HG03520 (cell line): ENCODE data around the gene FAN1.

Source experiments
- ATAC-seq: cut with Tn5 transposase; IDR thresholded peaks from one replicate; pipeline ENCODE4 v1.9.1; 2021; ENCODE audit warnings: mild to moderate bottlenecking, moderate library complexity; ENCODE audit not compliant: unreplicated experiment

The FAN1 gene

DNA sequence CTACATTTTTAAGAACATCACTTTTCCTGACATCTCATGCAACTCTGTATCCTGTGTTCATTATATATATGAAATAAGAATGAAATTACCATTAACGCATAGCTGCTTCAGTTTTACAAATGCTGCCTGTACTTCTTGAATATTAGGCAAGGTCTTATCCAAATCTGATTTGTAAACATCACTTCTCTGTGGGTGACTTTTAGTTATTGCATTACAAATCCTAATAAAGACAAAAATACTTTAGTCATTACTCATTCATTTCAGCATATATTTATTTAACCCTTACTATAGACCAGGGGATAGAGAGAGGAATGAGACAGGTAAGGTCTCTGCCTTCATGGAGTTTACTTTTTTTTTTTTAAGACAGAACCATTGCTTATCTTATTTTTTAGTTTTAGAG is 51.0 kb downstream of the FAN1 start:
- ATAC-seq, result no peak

GRCh38 chr15:30956216-30957124 is 52.8 kb downstream of the FAN1 start:
- no peak for ATAC-seq

GRCh38 chr15:30958219-30958618 is 54.5 kb downstream of the FAN1 start:
- ATAC-seq, result no peak

GRCh38 chr15:30962079-30962478 is 58.4 kb downstream of the FAN1 start:
- ATAC-seq, result no peak

GRCh38 chr15:30962659-30963058 is 58.9 kb downstream of the FAN1 start:
- ATAC-seq, result no peak

DNA sequence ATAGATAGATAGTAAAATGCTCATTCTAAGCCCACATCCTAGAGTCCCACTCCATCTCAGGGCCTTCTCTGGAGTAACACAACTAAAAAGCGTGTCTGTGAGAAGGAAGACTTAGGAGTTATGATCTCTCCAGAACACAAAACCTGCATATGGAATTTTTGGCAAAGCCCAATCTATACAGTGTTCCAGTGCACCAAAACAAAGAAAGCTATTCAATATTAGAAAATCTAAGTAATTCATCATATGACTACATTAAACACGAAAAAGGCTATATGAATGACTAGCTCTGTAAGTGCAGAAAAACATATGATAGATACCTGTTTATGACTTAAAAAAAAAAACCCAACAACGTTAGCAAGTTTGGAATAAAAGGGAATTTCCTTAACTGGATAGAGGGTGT is 60.0 kb downstream of the FAN1 start:
- no peak for ATAC-seq

DNA sequence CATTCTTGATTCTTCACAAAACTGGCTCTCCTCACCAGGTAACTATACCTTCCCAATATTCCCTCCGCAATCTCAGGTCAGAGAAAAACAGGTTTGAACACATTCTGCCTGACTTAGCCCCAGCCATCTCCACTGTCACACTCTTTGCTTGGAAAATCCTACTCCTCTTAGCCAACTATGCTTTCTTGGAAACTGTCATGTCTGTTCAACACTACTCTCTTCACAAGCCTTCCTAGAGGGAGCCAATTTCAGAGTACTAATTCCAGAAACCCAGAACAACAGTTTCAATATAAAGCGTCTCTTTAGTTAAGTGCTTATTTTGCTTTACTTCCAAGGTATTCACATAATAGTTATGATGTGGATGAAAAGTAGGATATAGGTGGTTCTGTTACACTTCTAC is 66.0 kb downstream of the FAN1 start:
- no peak for ATAC-seq

DNA sequence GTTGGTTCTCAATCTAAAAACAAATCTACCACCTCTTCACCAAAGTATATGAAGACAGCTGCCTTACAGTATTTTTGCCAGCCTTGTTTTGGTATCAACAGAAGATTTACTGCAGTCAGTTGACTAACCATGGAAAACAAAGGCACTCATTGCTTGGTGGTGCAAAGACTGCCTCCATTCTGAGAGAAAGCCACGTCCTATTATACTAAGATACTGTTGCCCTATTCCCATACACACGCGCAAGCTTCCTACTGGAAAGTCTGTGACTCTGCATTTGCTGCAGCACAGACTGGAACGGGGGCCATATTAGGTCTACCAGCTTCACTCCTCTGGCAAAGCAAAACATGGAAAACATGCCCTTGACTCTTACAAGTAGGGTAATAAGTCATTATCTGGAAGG is 69.7 kb downstream of the FAN1 start:
- no peak for ATAC-seq

- no peak for ATAC-seq
Observed at GRCh38 chr15:30974112-30974511, 70.4 kb downstream of the FAN1 start.

GRCh38 chr15:30978328-30978727 is 74.6 kb downstream of the FAN1 start:
- ATAC-seq, result no peak

DNA sequence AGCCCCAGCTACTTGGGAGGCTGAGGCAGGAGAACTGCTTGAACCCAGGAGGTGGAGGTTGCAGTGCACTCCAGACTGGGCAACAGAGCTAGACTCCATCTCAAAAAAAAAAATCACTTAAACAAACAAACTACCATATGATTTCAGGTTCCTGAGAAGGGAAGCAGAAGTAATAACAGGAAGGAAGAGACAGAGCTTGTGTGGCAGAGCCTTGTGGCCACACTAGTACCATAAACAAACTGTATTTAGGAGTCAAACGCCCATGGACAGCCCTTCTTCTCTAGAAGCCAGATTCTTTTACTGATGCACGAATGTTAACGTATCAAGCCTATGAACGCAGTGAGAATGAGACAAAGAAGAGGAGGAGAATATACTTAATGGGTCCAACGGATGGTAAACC is 75.7 kb downstream of the FAN1 start:
- ATAC-seq, result no peak

GRCh38 chr15:30984118-30984517 is 80.4 kb downstream of the FAN1 start:
- ATAC-seq, result no peak

DNA sequence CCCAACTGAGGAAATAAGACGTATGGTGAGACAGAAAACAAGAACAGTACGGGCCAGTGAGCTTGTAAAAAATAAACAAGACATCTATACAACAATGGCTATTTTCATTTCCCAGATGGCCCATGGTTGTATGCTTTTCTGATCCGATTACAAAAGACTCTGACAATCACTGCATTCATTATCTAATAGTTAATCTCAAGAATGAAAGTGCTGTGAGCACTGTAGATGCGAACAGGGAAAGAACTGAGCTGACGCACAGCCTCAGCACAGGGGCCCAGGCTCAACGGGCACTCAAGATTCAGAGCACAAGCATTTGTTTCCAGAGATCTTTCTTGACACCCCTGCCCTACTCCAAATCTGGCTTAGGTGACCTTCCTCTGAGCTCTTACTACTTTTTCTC is 80.8 kb downstream of the FAN1 start:
- no peak for ATAC-seq

DNA sequence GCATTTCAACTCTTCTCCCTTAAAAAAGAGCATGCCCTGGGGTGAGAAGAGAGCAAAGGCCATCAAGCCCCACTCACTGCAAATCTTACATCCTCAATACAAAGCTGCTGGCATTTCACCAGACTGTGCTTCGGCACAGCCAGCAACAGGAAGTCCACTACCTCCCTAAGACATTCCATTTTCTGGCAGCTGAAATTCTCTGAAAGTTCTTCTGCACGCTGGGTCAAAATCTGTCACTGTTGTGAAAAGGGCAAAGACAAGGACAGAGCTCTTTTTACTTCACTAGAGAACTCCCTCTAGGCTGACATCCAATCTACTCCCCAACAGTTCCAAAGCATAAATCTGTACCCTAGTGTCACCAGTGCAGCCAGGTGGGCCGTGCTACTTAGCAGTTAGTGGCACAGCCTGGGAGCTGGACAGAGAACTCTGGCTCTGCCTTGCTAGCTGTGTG is 81.4 kb downstream of the FAN1 start:
- no peak for ATAC-seq

DNA sequence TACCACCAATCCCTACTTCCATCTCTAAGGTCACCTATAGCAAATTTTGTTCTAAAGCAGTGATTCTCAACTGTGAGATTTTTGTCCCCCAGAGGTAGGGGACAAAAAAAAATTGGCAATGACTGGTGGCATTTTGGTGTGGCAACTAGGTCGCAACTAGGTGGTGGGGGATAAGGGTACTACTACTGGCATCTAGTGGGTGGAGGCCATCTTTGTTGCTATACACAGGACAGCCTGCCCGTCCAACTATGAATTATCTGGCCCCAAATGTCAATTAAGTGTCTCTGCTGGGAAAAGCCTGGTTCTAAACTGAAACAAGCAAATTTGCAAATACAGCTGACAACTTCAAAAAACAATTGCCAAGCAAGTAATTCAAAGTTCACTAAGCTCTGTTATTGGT is 86.3 kb downstream of the FAN1 start:
- ATAC-seq, result no peak

- peak; percentile 14 for ATAC-seq
Observed at GRCh38 chr15:30990446-30991254, 86.9 kb downstream of the FAN1 start.

DNA sequence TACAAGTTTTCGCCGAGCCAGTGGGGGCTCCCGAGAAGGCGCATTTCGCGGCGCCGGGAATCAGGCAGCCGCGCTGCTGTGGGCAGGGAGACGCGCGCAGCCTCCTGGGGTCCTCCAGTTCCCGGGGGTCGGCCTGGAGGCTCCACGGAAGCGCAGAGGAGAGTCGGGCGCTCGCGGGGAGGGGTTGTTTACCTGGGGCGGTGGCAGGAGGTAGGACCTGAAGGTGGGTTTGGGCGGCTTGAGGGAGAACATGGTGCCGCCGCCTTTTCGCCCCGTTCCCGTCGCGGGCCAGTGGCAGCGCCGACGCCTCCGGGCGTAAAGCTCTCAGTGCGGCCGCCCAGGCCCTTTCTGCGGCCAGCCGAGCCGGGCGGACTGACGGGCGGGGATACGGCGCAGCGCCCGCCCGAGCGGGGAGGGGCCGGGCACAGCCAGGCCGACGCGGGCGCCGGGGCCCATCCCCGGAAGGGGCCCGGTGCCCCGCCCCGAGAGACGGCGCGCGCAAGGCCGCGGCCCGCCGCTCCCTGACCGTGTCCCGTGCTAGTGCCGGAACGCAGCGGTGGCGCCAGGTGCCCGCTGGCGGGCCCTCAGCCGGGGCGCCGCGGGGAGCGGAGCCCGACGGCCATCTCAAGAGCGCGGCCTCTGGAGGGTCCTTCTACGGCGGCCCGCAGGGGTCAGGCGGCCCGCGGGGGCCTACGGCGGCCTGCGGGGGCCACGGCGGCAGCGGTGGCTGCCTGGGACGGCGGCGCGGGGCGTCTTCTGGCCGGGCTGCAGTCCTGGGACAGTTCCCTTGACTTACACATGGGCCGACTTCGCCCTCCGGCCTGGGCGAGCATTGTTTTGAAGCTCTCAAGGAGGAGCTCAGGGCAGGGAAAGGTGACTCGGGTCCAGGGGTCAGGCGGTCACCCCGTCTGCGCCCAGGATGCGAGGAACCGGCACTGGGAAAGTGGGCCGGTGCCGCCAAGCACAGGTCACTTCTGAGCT is 87.8 kb downstream of the FAN1 start, which contains the start of gene MTMR10:
MTMR10 (minus strand) TSS at position 374 of the 981 bp plus-strand sequence; CDS start at position 252, 122 bp downstream.
- ATAC-seq, result peak; percentile 86

GRCh38 chr15:30992249-30992864 is 88.6 kb downstream of the FAN1 start:
- ATAC-seq, result no peak
